K562 (cell line): ENCODE measurements around the gene HNF1B. TPM values are rescaled to one million over a fixed set of nuclear protein-coding genes. Genes with fewer than 3 reads are reported as not detected.

Experiments
- ATAC-seq: fragments of 200-7000 bp; cut with Tn5 transposase; 3 replicates; pipeline ENCODE4 v1.9.1; 2020; ENCODE audit warnings: moderate library complexity
- BruUV-seq: library from RNA; stranded (reverse); fragments of 400-500 nt; replicated peaks from 2 replicates; lab custom pipeline; 2021; lab: Mats Ljungman, UMichigan
- CTCF ChIA-PET: fragments of 300-600 bp; formaldehyde crosslinking; extraction: SDS; loops from one replicate; lab custom pipeline; 2021; ENCODE audit warnings: low intra/inter-chr PET ratio; lab: Yijun Ruan, JAX
- POLR2A ChIA-PET: fragments of 300-600, 350-650 bp; sonication (Branson Sonifier 250); formaldehyde crosslinking; extraction: SDS; loops from one replicate; lab custom pipeline; 2021; ENCODE audit warnings: antibody characterized with exemption, inconsistent platforms; lab: Yijun Ruan, JAX
- DNase-seq, 4 experiments: peaks; one replicate each; pipeline versions ENCODE4 v3.0.0 to v3.0.0-alpha.2; 2011 to 2018; ENCODE audit warnings: low spot score in 3 of 4, mixed read lengths in 3 of 4; ENCODE audit errors: extremely low read depth in 1 of 4
- FAIRE-seq: peaks from 2 replicates; lab custom pipeline; 2011; peaks lifted over from hg19 to GRCh38; lab: Jason Lieb, UNC
- H2AFZ ChIP-seq: 2 replicates; pipeline ENCODE4 v1.6.0; 2011; ENCODE audit warnings: low read depth, low read length, control low read depth, inconsistent platforms
- H3K27ac ChIP-seq: fragments of 200-600 bp; 3 replicates; pipeline ENCODE4 v1.8.0; 2011; ENCODE audit warnings: low read depth, mild to moderate bottlenecking, control low read depth, inconsistent platforms, low read length, moderate library complexity, mixed read lengths; ENCODE audit errors: extremely low read depth
- H3K27me3 ChIP-seq, 2 experiments: fragments of 300-600 bp in 1 of 2; 2 replicates in 1 of 2; 3 replicates in 1 of 2; pipeline versions ENCODE4 v1.6.0 to v1.8.0; 2011; ENCODE audit warnings: inconsistent platforms in 2 of 2, low read length in 2 of 2, mild to moderate bottlenecking in 1 of 2, mixed read lengths in 1 of 2, moderate library complexity in 1 of 2; ENCODE audit not compliant: control insufficient read depth in 2 of 2, insufficient read depth in 2 of 2
- H3K36me3 ChIP-seq: fragments of 300-600 bp; 3 replicates; pipeline ENCODE4 v1.8.0; 2011; ENCODE audit warnings: mild to moderate bottlenecking, low read length, inconsistent platforms; ENCODE audit not compliant: control insufficient read depth, insufficient read depth
- H3K4me1 ChIP-seq, 2 experiments: fragments of 200-600 bp in 1 of 2; replicated peaks in 1 of 2; 2 replicates in 1 of 2; 3 replicates in 1 of 2; pipeline versions ENCODE4 v1.5.1 to v1.8.0; 2011; ENCODE audit warnings: inconsistent platforms in 2 of 2, low read length in 2 of 2, mild to moderate bottlenecking in 1 of 2, mixed read lengths in 1 of 2, moderate library complexity in 1 of 2; ENCODE audit not compliant: control insufficient read depth in 2 of 2, insufficient read depth in 2 of 2
- H3K4me2 ChIP-seq: 2 replicates; pipeline ENCODE4 v1.6.1; 2011; ENCODE audit warnings: low read length, control low read depth, inconsistent platforms, mixed read lengths; ENCODE audit not compliant: insufficient read depth
- H3K4me3 ChIP-seq: fragments of 200-600 bp; sonication (generic), shearing (Covaris generic); 2 replicates; pipeline ENCODE4 v1.5.1; 2016; ENCODE audit warnings: control low read depth, inconsistent platforms
- H3K79me2 ChIP-seq: fragments of 200-600 bp; 3 replicates; pipeline ENCODE4 v1.8.0; 2011; ENCODE audit warnings: low read length, inconsistent platforms; ENCODE audit not compliant: control insufficient read depth, insufficient read depth
- H3K9ac ChIP-seq, 2 experiments: 2 replicates each; pipeline versions ENCODE4 v1.6.0 to v1.6.1; 2011; ENCODE audit warnings: low read depth in 2 of 2, low read length in 2 of 2, control low read depth in 1 of 2, inconsistent platforms in 1 of 2, mild to moderate bottlenecking in 1 of 2, mixed read lengths in 1 of 2; ENCODE audit not compliant: insufficient read depth in 1 of 2
- H3K9me1 ChIP-seq: one replicate; pipeline ENCODE4 v1.6.0; 2011; ENCODE audit warnings: inconsistent platforms, mild to moderate bottlenecking, low read length, moderate library complexity; ENCODE audit not compliant: control insufficient read depth, insufficient read depth
- H3K9me3 ChIP-seq: replicated peaks from 2 replicates; pipeline ENCODE4 v1.5.1; 2011; ENCODE audit warnings: low read depth, low read length, inconsistent platforms; ENCODE audit not compliant: control insufficient read depth, insufficient read depth
- H4K20me1 ChIP-seq: replicated peaks from 2 replicates; pipeline ENCODE4 v1.6.1; 2011; ENCODE audit warnings: low read length, inconsistent platforms, mixed read lengths; ENCODE audit not compliant: control insufficient read depth, insufficient read depth
- BDP1 ChIP-seq: IDR thresholded peaks from 3 replicates; pipeline ENCODE4 v1.6.1; 2011; ENCODE audit not compliant: insufficient read length, insufficient read depth
- CHD4 ChIP-seq: fragments of 200-600 bp; sonication (generic); IDR thresholded peaks from 3 replicates; pipeline ENCODE4 v1.6.1; 2012; ENCODE audit warnings: low read depth, mild to moderate bottlenecking, mixed read lengths, low read length, inconsistent platforms; ENCODE audit not compliant: insufficient read depth, insufficient replicate concordance, poor library complexity, severe bottlenecking
- CREBBP ChIP-seq: IDR thresholded peaks from one replicate; pipeline ENCODE4 v1.6.1; 2012; ENCODE audit warnings: low read depth, mild to moderate bottlenecking, control low read depth, inconsistent platforms, low read length
- HEY1 ChIP-seq: fragments of 250-450 bp; sonication (Bioruptor Pico); IDR thresholded peaks from 2 replicates; pipeline ENCODE4 v1.5.0; 2020; ENCODE audit warnings: mild to moderate bottlenecking, moderate library complexity, borderline replicate concordance
- HLTF ChIP-seq: fragments of 450-650 bp; IDR thresholded peaks from 2 replicates; pipeline ENCODE4 v1.6.1; 2016
- HOXB6 ChIP-seq: fragments of 250-450 bp; sonication (Bioruptor Pico); IDR thresholded peaks from 2 replicates; pipeline ENCODE4 v1.5.1; 2022; ENCODE audit warnings: mild to moderate bottlenecking, borderline replicate concordance
- KLF1 ChIP-seq: fragments of 450-650 bp; IDR thresholded peaks from 2 replicates; pipeline ENCODE4 v1.6.1; 2016; ENCODE audit warnings: missing genetic modification characterization, missing compliant biosample characterization
- MYBL2 ChIP-seq, 2 experiments: fragments of 450-650 bp in 1 of 2; sonication (generic) in 1 of 2; formaldehyde crosslinking in 1 of 2; IDR thresholded peaks; 2 replicates each; pipeline versions ENCODE4 v1.6.1 to v1.8.1; 2017 to 2022; ENCODE audit warnings: borderline replicate concordance in 1 of 2, inconsistent platforms in 1 of 2, low read depth in 1 of 2, mild to moderate bottlenecking in 1 of 2, missing genetic modification reagents in 1 of 2, moderate library complexity in 1 of 2
- NFXL1 ChIP-seq: fragments of 450-650 bp; formaldehyde crosslinking; IDR thresholded peaks from 2 replicates; pipeline ENCODE4 v1.4.0; 2021; ENCODE audit warnings: mild to moderate bottlenecking
- NRF1 ChIP-seq, 2 experiments: fragments of 450-650 bp; IDR thresholded peaks in 1 of 2; conservative IDR thresholded peaks in 1 of 2; 2 replicates each; pipeline ENCODE4 v1.6.1; 2014; ENCODE audit warnings: mild to moderate bottlenecking in 2 of 2
- NUFIP1 ChIP-seq: fragments of 450-650 bp; IDR thresholded peaks from 2 replicates; pipeline ENCODE4 v1.6.1; 2018; ENCODE audit not compliant: partially characterized antibody
- PHB2 ChIP-seq: fragments of 450-650 bp; IDR thresholded peaks from 2 replicates; pipeline ENCODE4 v1.6.1; 2017; ENCODE audit warnings: low read depth
- PTBP1 ChIP-seq: fragments of 200-400 bp; formaldehyde crosslinking; IDR thresholded peaks from 2 replicates; pipeline ENCODE4 v1.6.1; 2017; ENCODE audit warnings: low read depth, low read length
- RBM39 ChIP-seq: fragments of 200-400 bp; formaldehyde crosslinking; optimal IDR thresholded peaks from 2 replicates; pipeline ENCODE3; 2018; ENCODE audit warnings: low read depth, low read length
- SNRNP70 ChIP-seq: fragments of 200-400 bp; formaldehyde crosslinking; optimal IDR thresholded peaks from 2 replicates; pipeline ENCODE3; 2017; ENCODE audit warnings: low read depth, low read length
- SREBF2 ChIP-seq: sonication (generic); formaldehyde crosslinking; IDR thresholded peaks from 2 replicates; pipeline ENCODE4 v1.4.0; 2020; ENCODE audit warnings: mild to moderate bottlenecking, missing genetic modification reagents
- ZNF212 ChIP-seq: fragments of 450-650 bp; formaldehyde crosslinking; IDR thresholded peaks from 2 replicates; pipeline ENCODE4 v1.4.0; 2020; ENCODE audit warnings: mild to moderate bottlenecking
- ZNF347 ChIP-seq: fragments of 450-650 bp; formaldehyde crosslinking; IDR thresholded peaks from 2 replicates; pipeline ENCODE4 v1.4.0; 2020; ENCODE audit warnings: low read depth, mild to moderate bottlenecking, moderate library complexity
- WGBS: fragments of 100-300 bp; shearing (Covaris generic); methylation state at CpG from one replicate; pipeline ENCODE4 v1.1.6; 2016; ENCODE audit warnings: low coverage, mixed read lengths; ENCODE audit not compliant: insufficient coverage; ENCODE audit errors: missing lambda C conversion rate; 5-methylcytosine and 5-hydroxymethylcytosine counted together
- in situ Hi-C: fragments of 300-500 bp; cut with MboI; formaldehyde crosslinking; loops from 4 replicates; pipeline ENCODE4 v1.15.0; 2018; ENCODE audit warnings: inconsistent platforms, mixed read lengths
- intact Hi-C: fragments of 100-400 bp; cut with micrococcal nuclease; formaldehyde crosslinking; loops from 2 replicates; pipeline ENCODE4 v1.14.2; 2022
- polyA plus RNA-seq, 8 experiments: library from polyadenylated mRNA; depleted of rRNA in 4 of 8; stranded (reverse) in 5 of 8; unstranded in 3 of 8; fragments of >200 nt; fragmentation: Nextera tagmentation in 2 of 8; fragmentation: Illumina TruSeq in 1 of 8; extraction: Ambion mirVana in 2 of 8; extraction: Trizol in 1 of 8; gene quantifications; 2 replicates each; pipeline versions ENCODE4 v1.2.1 to v1.2.3, GENCODE V29; 2011 to 2014; ENCODE audit warnings: inconsistent platforms in 1 of 8, missing spikeins in 1 of 8
- total RNA-seq, 7 experiments: library from RNA; depleted of rRNA in 6 of 7; stranded (reverse); fragments of >200 nt in 6 of 7; fragmentation: Illumina TruSeq in 2 of 7; extraction: Trizol in 2 of 7; gene quantifications; 2 replicates each; pipeline versions ENCODE4 v1.2.1 to v1.2.3, GENCODE V29; 2011 to 2021; ENCODE audit warnings: low replicate concordance in 1 of 7
- TF ChIP-seq, protein P1 (sequence below), 2 experiments: fragments of 450-650 bp in 1 of 2; sonication (generic) in 1 of 2; formaldehyde crosslinking; conservative IDR thresholded peaks; 2 replicates each; pipeline versions ENCODE4 v1.4.0 to v1.8.1; 2020 to 2022; ENCODE audit warnings: mild to moderate bottlenecking in 1 of 2, missing genetic modification reagents in 1 of 2
- TF ChIP-seq, protein P2 (sequence below): fragments of 250-450 bp; sonication (Bioruptor Pico); IDR thresholded peaks from 2 replicates; pipeline ENCODE4 v1.4.0; 2020; ENCODE audit warnings: mild to moderate bottlenecking, moderate library complexity, borderline replicate concordance

Gene HNF1B
- total and polyA plus RNA-seq, 9 of the 15 experiments (the other 6 are each of a cell fraction or from before 2014, with no cell fraction given): not detected

DNA sequence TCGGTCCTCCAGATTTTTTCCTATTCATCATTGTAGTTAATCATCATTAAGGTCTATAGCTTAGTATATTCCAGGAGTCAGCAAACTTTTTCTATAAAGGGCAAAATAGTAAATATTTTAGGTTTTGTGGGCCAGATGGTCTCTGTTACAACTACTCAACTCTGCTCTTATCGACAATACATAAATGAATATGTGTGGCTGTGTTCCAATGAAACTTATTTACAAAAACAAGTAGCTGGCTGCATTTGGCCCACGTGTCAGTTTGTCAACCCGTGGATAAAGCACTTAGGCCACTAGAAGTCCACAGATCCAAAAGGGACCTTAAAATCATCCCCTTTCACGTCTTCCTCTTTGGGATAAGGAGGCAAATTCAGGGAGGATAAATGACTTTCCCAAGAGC is 5.4 kb upstream of the HNF1B start:
- Histone ChIP-seq H3K4me1 (peaks cover 0 to 5% of the 10 kb centered on the region in 2 experiments; a peak in 2 of 5 replicates), H3K4me2 (no peak overlapping the region), H3K9me1 (no peaks in the 10 kb centered on the region), H3K36me3 (no peaks in the 10 kb centered on the region), H4K20me1 (no peaks in the 10 kb centered on the region; the same call in 1 of the 2 replicates), H2AFZ (no peak overlapping the region), H3K27me3 (peaks cover 41 to 62% of the 10 kb centered on the region in 2 experiments), H3K4me3 (no peak overlapping the region), H3K9me3 (no peaks in the 10 kb centered on the region), H3K9ac (no peak overlapping the region), H3K27ac (no peak overlapping the region), H3K79me2 (no peaks in the 10 kb centered on the region)
- FAIRE-seq: no peak
- DNase-seq: no peak
- TF ChIP-seq, protein P1, sequence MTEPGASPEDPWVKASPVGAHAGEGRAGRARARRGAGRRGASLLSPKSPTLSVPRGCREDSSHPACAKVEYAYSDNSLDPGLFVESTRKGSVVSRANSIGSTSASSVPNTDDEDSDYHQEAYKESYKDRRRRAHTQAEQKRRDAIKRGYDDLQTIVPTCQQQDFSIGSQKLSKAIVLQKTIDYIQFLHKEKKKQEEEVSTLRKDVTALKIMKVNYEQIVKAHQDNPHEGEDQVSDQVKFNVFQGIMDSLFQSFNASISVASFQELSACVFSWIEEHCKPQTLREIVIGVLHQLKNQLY (CRISPR knock-in tag; conservative IDR thresholded peaks at IDR 0.05): no peak
- TF ChIP-seq PHB2 (no peak), HOXB6 (CRISPR knock-in tag) (no peak), SREBF2 (CRISPR knock-in tag) (no peak), KLF1 (tag) (no peak), BDP1 (no peak), NRF1 (conservative IDR thresholded peaks at IDR 0.05 in 1 of 2, IDR thresholded peaks at IDR 0.05 in 1 of 2) (no peak), RBM39 (no peak), ZNF212 (CRISPR knock-in tag) (no peak), NFXL1 (CRISPR knock-in tag) (no peak), NUFIP1 (no peak), CHD4 (no peak), HLTF (no peak), CREBBP (no peak), HEY1 (no peak), ZNF347 (CRISPR knock-in tag) (no peak), MYBL2 (IDR thresholded peaks at IDR 0.05; ENCODE audit: low read depth) (no peak), MYBL2 (CRISPR knock-in tag; IDR thresholded peaks at IDR 0.05; ENCODE audit: borderline replicate concordance) (no peak), PTBP1 (no peak), SNRNP70 (no peak)
- TF ChIP-seq, protein P2, sequence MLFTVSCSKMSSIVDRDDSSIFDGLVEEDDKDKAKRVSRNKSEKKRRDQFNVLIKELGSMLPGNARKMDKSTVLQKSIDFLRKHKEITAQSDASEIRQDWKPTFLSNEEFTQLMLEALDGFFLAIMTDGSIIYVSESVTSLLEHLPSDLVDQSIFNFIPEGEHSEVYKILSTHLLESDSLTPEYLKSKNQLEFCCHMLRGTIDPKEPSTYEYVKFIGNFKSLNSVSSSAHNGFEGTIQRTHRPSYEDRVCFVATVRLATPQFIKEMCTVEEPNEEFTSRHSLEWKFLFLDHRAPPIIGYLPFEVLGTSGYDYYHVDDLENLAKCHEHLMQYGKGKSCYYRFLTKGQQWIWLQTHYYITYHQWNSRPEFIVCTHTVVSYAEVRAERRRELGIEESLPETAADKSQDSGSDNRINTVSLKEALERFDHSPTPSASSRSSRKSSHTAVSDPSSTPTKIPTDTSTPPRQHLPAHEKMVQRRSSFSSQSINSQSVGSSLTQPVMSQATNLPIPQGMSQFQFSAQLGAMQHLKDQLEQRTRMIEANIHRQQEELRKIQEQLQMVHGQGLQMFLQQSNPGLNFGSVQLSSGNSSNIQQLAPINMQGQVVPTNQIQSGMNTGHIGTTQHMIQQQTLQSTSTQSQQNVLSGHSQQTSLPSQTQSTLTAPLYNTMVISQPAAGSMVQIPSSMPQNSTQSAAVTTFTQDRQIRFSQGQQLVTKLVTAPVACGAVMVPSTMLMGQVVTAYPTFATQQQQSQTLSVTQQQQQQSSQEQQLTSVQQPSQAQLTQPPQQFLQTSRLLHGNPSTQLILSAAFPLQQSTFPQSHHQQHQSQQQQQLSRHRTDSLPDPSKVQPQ (CRISPR knock-in tag): no peak
- no peak for ATAC-seq
- CTCF ChIA-PET: no interaction called here
- POLR2A ChIA-PET: interaction anchor here (0.7 kb wide), 1 partner anchor 57 kb away, joined by 3 read pairs; no protein-coding TSS in a partner anchor
- no TSS peak for BruUV-seq
- intact Hi-C loops (no loop called here), in situ Hi-C loops (no loop called here)
- 0% methylated on average over 5 of the region's 5 CpGs for WGBS
